ENCODE data around the gene GBP1.
"Not testable (repeated sequence)": the region's sequence is repeated elsewhere in the genome, so short reads cannot be mapped to it uniquely, and the experiment has no call there.

Gene GBP1

GRCh38 chr1:89051300-89051954 lies 13.6 kb downstream of the GBP1 start:
- no peak for DNase-seq

- DNase-seq = no peak
Observed at GRCh38 chr1:89050649-89051033, 14.4 kb downstream of the GBP1 start.

- DNase-seq = not testable (repeated sequence)
Observed at GRCh38 chr1:89049901-89050648, 14.9 kb downstream of the GBP1 start.

GRCh38 chr1:89049187-89049586 lies 15.8 kb downstream of the GBP1 start:
- DNase-seq = not testable (repeated sequence)

- DNase-seq = no peak
Observed at GRCh38 chr1:89047734-89048133, 17.3 kb downstream of the GBP1 start.

- peak in 1 of 2 donors; percentile 27 for DNase-seq
Observed at GRCh38 chr1:89046318-89047183, 18.5 kb downstream of the GBP1 start.

GRCh38 chr1:89044970-89045721 lies 19.9 kb downstream of the GBP1 start:
- DNase-seq = no peak

- DNase-seq = no peak
Observed at GRCh38 chr1:89043940-89044339, 21.1 kb downstream of the GBP1 start.

- no peak for DNase-seq
Observed at GRCh38 chr1:89042491-89042890, 22.5 kb downstream of the GBP1 start.

- no peak for DNase-seq
Observed at GRCh38 chr1:89041721-89042120, 23.3 kb downstream of the GBP1 start.

GRCh38 chr1:89041119-89041641 lies 23.8 kb downstream of the GBP1 start:
- no peak for DNase-seq

- DNase-seq = no peak
Observed at GRCh38 chr1:89040315-89040626, 24.7 kb downstream of the GBP1 start.

- DNase-seq = no peak
Observed at GRCh38 chr1:89037186-89037585, 27.8 kb downstream of the GBP1 start.

- DNase-seq = no peak
Observed at GRCh38 chr1:89035080-89035479, 29.9 kb downstream of the GBP1 start.

GRCh38 chr1:89034004-89034403 lies 31.0 kb downstream of the GBP1 start:
- peak in 1 of 2 donors; percentile 27 for DNase-seq

GRCh38 chr1:89029051-89029450 lies 36.0 kb downstream of the GBP1 start:
- DNase-seq = peak in 1 of 2 donors; percentile 58

GRCh38 chr1:89025928-89026327 lies 39.1 kb downstream of the GBP1 start:
- no peak for DNase-seq

GRCh38 chr1:89023026-89023425 lies 42.0 kb downstream of the GBP1 start:
- no peak for DNase-seq

- DNase-seq = peak in 1 of 2 donors; percentile 67
Observed at GRCh38 chr1:89022167-89022959, 42.6 kb downstream of the GBP1 start, which contains the start of gene GBP3. TSS of gene GBP3 (minus strand) at chr1:89022866. CDS start at chr1:89020721, 2,145 bp downstream.

GRCh38 chr1:89018318-89018717 lies 46.7 kb downstream of the GBP1 start:
- not testable (repeated sequence) for DNase-seq

GRCh38 chr1:89008511-89008910 lies 56.5 kb downstream of the GBP1 start:
- DNase-seq = no peak
